GM06990 (cell line): ENCODE results near the gene CCDC117.

ENCODE experiments used
- DNase-seq: peaks from one replicate; pipeline ENCODE4 v3.0.0-alpha.2; 2011; ENCODE audit not compliant: insufficient read length; ENCODE audit errors: extremely low read depth
- H3K27me3 ChIP-seq: replicated peaks from 2 replicates; pipeline ENCODE4 v1.6.0; 2011; ENCODE audit warnings: low read length; ENCODE audit not compliant: control insufficient read depth, insufficient read depth
- H3K36me3 ChIP-seq: 2 replicates; pipeline ENCODE4 v1.5.1; 2011; ENCODE audit warnings: low read length; ENCODE audit not compliant: control insufficient read depth, insufficient read depth
- H3K4me3 ChIP-seq: replicated peaks from 2 replicates; pipeline ENCODE4 v1.5.1; 2011; ENCODE audit warnings: low read depth, mild to moderate bottlenecking, control low read depth, low read length
- TF ChIP-seq, protein P1 (sequence below): IDR thresholded peaks from 2 replicates; pipeline ENCODE4 v1.5.1; 2011; ENCODE audit warnings: low read length, control low read depth, mild to moderate bottlenecking, inconsistent platforms; ENCODE audit not compliant: insufficient read depth, poor library complexity, severe bottlenecking

The CCDC117 gene

DNA sequence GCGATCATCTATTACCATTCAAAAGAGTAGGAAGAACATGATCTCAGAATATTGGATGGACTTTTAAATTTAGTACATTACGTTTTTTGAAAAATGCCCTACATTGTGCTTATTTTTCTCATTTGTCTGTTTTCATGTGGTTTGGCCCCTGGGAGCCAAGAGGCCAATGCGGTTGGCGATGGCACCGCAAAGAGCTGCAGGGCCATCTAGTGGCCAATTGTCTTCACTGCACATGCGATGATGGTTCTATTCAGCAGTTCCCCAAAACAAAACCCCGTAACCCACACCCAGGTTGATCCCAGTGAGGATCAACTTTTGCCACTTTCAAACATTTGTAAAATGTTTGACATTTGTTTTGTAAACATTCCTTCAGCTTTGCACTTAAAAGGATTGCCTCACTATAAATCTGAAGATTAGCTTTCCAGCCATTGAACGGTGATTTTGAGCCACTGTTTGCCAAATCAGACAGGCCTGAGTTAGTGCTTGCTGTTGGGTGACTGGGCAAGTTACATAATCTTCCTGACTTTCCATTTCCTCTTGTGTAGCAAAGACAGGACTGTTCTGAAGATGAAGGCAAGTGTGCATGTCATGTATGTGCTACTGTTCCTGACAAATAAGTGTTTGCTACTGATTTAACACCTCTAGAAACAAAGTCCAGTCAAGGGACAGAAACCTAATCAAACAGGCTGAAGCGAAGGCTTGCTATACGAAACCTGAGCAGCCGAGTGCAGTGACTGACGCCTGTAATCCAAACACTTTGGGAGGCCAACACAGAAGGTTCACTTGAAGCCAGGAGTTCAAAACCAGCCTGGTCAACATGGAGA is 57.1 kb downstream of the CCDC117 start:
- TF ChIP-seq, protein P1, sequence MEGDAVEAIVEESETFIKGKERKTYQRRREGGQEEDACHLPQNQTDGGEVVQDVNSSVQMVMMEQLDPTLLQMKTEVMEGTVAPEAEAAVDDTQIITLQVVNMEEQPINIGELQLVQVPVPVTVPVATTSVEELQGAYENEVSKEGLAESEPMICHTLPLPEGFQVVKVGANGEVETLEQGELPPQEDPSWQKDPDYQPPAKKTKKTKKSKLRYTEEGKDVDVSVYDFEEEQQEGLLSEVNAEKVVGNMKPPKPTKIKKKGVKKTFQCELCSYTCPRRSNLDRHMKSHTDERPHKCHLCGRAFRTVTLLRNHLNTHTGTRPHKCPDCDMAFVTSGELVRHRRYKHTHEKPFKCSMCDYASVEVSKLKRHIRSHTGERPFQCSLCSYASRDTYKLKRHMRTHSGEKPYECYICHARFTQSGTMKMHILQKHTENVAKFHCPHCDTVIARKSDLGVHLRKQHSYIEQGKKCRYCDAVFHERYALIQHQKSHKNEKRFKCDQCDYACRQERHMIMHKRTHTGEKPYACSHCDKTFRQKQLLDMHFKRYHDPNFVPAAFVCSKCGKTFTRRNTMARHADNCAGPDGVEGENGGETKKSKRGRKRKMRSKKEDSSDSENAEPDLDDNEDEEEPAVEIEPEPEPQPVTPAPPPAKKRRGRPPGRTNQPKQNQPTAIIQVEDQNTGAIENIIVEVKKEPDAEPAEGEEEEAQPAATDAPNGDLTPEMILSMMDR, result peak; percentile 95
- H3K4me3 ChIP-seq, result no peak overlapping the region
- no peaks in the 10 kb centered on the region for H3K27me3 ChIP-seq
- H3K36me3 ChIP-seq, result no peaks in the 10 kb centered on the region
- DNase-seq, result no peak

DNA sequence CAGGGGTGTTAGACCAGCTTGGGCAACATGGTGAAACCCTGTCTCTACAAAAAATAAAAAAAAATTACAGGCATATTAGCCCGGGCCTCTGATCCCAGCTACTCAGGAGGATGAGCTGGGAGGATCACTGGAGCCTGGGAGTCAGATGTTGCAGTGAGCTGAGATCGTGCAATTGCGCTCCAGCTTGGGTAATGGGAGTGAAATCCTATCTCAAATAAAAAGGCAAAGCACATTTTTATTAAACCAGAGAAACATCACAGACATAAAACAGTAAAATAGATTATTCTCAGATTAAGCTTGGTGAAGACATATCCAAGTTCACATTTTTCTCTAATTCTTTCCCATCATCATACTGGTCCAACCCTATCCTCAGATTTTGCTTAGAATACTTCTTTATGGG is 57.9 kb downstream of the CCDC117 start:
- DNase-seq, result no peak
- no peaks in the 10 kb centered on the region for H3K36me3 ChIP-seq
- H3K27me3 ChIP-seq, result no peaks in the 10 kb centered on the region
- no peak overlapping the region for H3K4me3 ChIP-seq
- TF ChIP-seq, protein P1, result no peak

DNA sequence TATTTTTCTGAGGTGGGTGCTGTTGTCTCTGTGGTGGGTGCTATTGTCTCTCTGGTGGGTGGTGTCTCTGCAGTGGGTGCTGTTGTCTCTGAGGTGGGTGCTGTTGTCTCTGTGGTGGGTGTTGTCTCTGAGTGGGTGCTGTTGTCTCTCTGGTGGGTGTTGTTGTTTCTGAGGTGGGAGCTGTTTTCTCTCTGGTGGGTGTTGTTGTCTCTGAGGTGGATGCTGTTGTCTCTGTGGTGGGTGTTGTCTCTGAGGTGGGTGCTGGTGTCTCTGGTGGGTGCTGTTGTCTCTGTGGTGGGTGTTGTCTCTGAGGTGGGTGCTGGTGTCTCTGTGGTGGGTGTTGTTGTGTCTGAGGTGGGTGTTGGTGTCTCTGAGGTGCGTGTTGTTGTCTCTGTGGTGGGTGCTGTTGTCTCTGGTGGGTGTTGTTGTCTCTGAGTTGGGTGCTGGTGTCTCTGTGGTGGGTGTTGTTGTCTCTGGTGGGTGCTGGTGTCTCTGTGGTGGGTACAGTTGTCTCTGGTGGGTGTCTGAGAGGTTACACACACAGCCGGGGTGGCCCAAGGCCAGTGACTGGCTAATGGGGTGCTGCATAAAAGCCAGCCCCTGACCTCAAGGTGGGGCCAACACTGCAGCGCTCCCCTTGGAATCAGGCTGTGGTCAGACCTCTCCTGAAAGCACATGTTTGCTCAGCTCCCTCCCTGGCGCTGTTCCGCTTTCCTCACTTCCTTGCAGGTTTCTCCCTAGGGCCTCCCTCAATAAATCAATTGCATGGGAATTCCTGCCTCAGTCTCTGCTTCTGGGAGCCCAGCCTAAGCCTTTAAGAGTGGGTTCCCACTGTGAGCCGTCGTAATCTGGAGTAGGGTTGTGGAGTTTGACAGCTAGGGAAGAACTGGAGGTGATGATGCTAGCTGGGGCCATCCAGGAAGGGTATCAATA is 58.9 kb downstream of the CCDC117 start:
- TF ChIP-seq, protein P1, result no peak
- Histone ChIP-seq H3K36me3 (no peaks in the 10 kb centered on the region), H3K4me3 (no peak overlapping the region)

DNA sequence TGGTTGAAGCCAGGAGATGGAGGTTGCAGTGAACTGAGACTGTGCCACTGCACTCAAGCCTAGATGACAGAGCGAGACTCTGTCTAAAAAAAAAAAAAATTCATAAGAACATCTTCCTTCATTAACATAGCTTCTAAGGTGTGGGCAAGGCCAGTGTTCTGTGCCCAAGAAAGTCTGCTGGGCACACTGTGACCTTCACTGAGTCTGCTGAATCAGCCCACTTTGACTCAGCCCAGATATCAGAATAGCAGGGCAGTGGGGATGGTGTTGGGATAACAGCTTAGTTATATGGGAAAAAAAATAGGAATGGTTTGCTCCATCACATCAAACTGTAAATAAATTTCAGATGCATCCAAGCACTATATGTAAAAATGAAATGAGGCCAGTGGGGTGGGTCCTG is 60.2 kb downstream of the CCDC117 start:
- no peak for DNase-seq
- Histone ChIP-seq H3K36me3 (no peaks in the 10 kb centered on the region), H3K4me3 (no peak overlapping the region), H3K27me3 (no peaks in the 10 kb centered on the region)
- TF ChIP-seq, protein P1, result no peak

More for the DNA sequence above, 58.9 kb downstream of the CCDC117 start:
- DNase-seq, result no peak
- no peaks in the 10 kb centered on the region for H3K27me3 ChIP-seq

DNA sequence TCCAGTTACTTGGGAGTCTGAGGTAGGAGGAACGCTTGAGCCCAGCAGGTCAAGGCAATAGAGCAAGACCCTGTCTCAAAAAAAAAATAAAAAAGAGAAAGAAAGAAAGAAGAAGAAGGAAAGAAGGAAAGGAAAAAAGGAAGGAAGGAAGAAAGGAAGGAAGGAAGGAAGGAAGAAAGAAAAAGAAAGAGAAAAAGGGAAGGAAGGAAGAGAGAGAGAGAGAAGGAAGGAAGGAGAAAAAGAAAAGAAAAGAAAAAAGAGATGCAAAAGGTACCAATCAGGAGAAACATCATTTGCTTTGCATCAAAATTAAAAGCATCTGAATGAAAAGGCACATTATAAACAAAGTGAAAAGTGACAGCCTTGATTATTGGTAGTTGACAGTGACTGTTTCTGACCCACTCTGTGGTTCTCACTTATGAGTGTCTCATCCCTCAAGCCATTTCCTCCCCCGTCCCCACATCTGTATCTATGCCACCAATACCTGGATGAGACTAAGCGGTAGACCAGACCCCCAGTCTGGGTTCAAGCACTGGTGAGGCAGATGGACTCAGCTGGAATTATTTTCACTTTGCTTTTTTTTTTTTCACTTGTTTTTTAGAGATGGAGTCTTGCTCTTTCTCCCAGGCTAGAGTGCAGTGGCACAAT is 60.9 kb downstream of the CCDC117 start:
- H3K36me3 ChIP-seq, result no peaks in the 10 kb centered on the region
- no peak overlapping the region for H3K4me3 ChIP-seq
- TF ChIP-seq, protein P1, result no peak
- no peaks in the 10 kb centered on the region for H3K27me3 ChIP-seq
- DNase-seq, result no peak
